Transverse colon (tissue), 4 donors: ENCODE data around the gene GLCE. TPM values are rescaled to one million over a fixed set of nuclear protein-coding genes. Genes with fewer than 3 reads are reported as not detected.

Source experiments
- DNase-seq: peaks from one replicate; pipeline ENCODE4 v3.0.0-alpha.2; 2019
- H3K27ac ChIP-seq, 4 donors: fragments of 200-600 bp; sonication (generic); 2 replicates each; pipeline ENCODE4 v1.5.1; 2016 to 2018; ENCODE audit warnings: inconsistent platforms in 4 of 4
- H3K27me3 ChIP-seq: fragments of 200-600 bp; sonication (generic); 2 replicates; pipeline ENCODE4 v1.5.1; 2017; ENCODE audit warnings: inconsistent platforms
- H3K36me3 ChIP-seq, 4 donors: fragments of 200-600 bp; sonication (generic); 2 replicates each; pipeline ENCODE4 v1.5.1; 2017 to 2019; ENCODE audit warnings: inconsistent platforms in 4 of 4
- H3K4me1 ChIP-seq, 4 donors: fragments of 200-600 bp; sonication (generic); 2 replicates each; pipeline ENCODE4 v1.5.1; 2017 to 2020; ENCODE audit warnings: inconsistent platforms in 4 of 4
- H3K4me3 ChIP-seq, 4 donors: fragments of 200-600 bp; sonication (generic); 1 replicate in 1 of 4; 2 replicates in 3 of 4; pipeline versions ENCODE4 v1.5.1 to v1.6.1; 2017 to 2019; ENCODE audit warnings: inconsistent platforms in 4 of 4
- H3K9me3 ChIP-seq, 2 donors: fragments of 200-600 bp; sonication (generic); 2 replicates each; pipeline ENCODE4 v1.5.1; 2017 to 2019; ENCODE audit warnings: inconsistent platforms in 2 of 2
- CTCF ChIP-seq, 5 experiments: fragments of 200-600 bp in 3 of 5; fragments of 450-650 bp in 2 of 5; sonication (generic) in 3 of 5; IDR thresholded peaks; 1 replicate in 2 of 5; 2 replicates in 3 of 5; pipeline ENCODE4 v1.5.1; 2016 to 2017; ENCODE audit warnings: antibody characterized with exemption in 5 of 5, inconsistent platforms in 3 of 5, mild to moderate bottlenecking in 2 of 5, moderate library complexity in 1 of 5
- EP300 ChIP-seq: sonication (generic); formaldehyde crosslinking; IDR thresholded peaks from one replicate; pipeline ENCODE4 v1.6.1; 2017; ENCODE audit warnings: antibody characterized with exemption, low read depth
- POLR2A ChIP-seq: fragments of 450-650 bp; IDR thresholded peaks from one replicate; pipeline ENCODE4 v1.6.1; 2016; ENCODE audit warnings: antibody characterized with exemption, mild to moderate bottlenecking, moderate library complexity
- POLR2AphosphoS5 ChIP-seq, 3 donors: sonication (generic); formaldehyde crosslinking; IDR thresholded peaks; one replicate each; pipeline ENCODE4 v1.6.1; 2016; ENCODE audit warnings: antibody characterized with exemption in 3 of 3
- WGBS, 2 donors: methylation state at CpG; one replicate each; pipeline ENCODE4 v1.1.5; 2018; ENCODE audit warnings: low coverage in 1 of 2; 5-methylcytosine and 5-hydroxymethylcytosine counted together
- in situ Hi-C, 4 donors: fragments of 200-750 bp; cut with MboI; loops; one replicate each; pipeline versions ENCODE4 v1.15.0 to v1.15.1; 2017; ENCODE audit warnings: low sequenced_read_pairs in 3 of 4, low pct_ligation_motif_present in 1 of 4, low pct_unique_long_range_greater_than_20kb in 1 of 4
- intact Hi-C: fragments of 100-400 bp; cut with DNase I; formaldehyde crosslinking; loops from one replicate; pipeline ENCODE4 v1.15.1; 2023; ENCODE audit warnings: low total_unique reads
- total RNA-seq, 4 donors: library from RNA; depleted of rRNA; stranded (reverse); fragments of >200 nt; gene quantifications; one replicate each; pipeline ENCODE4 v1.1.0, GENCODE V29; 2016

GLCE gene
- total RNA-seq, 4 donors from 2014 or later, result 7.9 to 38.1 (median 25.4) TPM

GRCh38 chr15:69185216-69185615 lies 24.8 kb downstream of the GLCE start:
- Histone ChIP-seq H3K27ac (no peak overlapping the region), H3K27me3 (no peaks in the 10 kb centered on the region), H3K4me1 (no peaks in the 10 kb centered on the region), H3K4me3 (no peak overlapping the region), H3K9me3 (peaks cover 0 to 3% of the 10 kb centered on the region in 2 donors), H3K36me3 (no peaks in the 10 kb centered on the region)
- TF ChIP-seq POLR2AphosphoS5 (IDR thresholded peaks at IDR 0.05), result no peak
- no peak for TF ChIP-seq POLR2A
- no peak for TF ChIP-seq CTCF (IDR thresholded peaks at IDR 0.05)
- TF ChIP-seq EP300, result no peak
- 92 to 100% methylated on average over 1 of the region's 1 CpG for WGBS, 2 donors
- intact Hi-C loops, result no loop called here
- DNase-seq, result no peak
- in situ Hi-C loops, result no loop called here

DNA sequence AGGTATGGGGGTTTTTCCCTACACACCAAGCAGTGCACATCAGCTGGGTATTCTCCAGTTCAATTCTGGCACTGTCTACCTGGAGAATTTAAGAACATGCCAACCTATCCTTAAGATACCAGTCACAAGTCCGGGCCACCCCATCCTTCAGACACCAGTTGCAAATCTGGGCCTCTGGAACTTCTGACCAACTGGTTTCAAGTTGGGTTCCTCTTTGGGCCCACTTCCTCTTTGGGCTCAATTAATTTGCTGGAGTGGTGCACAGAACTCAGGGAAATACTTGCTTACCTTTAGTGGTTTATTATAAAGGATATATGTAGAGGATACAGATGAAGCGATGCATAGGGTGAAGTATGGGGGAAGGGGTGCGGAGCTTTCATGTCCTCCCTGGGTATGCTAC lies 25.3 kb downstream of the GLCE start:
- intact Hi-C loops, result no loop called here
- TF ChIP-seq POLR2AphosphoS5 (IDR thresholded peaks at IDR 0.05), result no peak
- no peak for TF ChIP-seq POLR2A
- no peak for TF ChIP-seq CTCF (IDR thresholded peaks at IDR 0.05)
- no peak for TF ChIP-seq EP300
- peaks cover 0 to 5% of the 10 kb centered on the region in 2 donors for H3K9me3 ChIP-seq
- WGBS, 2 donors, result 91% methylated on average over 3 of the region's 3 CpGs; no CpG with 5 or more reads in 1 of the 2 donors
- in situ Hi-C loops, result no loop called here
- H3K4me1 ChIP-seq, result no peaks in the 10 kb centered on the region
- no peaks in the 10 kb centered on the region for H3K27me3 ChIP-seq
- no peak for DNase-seq
- H3K4me3 ChIP-seq, result no peak overlapping the region
- H3K36me3 ChIP-seq, result no peaks in the 10 kb centered on the region
- no peak overlapping the region for H3K27ac ChIP-seq

- Histone ChIP-seq H3K4me1 (peaks cover 3 to 18% (median 8%) of the 10 kb centered on the region in 4 donors), H3K9me3 (peaks cover 0 to 5% of the 10 kb centered on the region in 2 donors), H3K27ac (no peak overlapping the region), H3K4me3 (no peak overlapping the region), H3K27me3 (no peaks in the 10 kb centered on the region), H3K36me3 (no peaks in the 10 kb centered on the region)
- DNase-seq, result no peak
- intact Hi-C loops, result no loop called here
- in situ Hi-C loops, result no loop called here
- WGBS, 2 donors, result 87 to 90% methylated on average over 6 of the region's 6 CpGs
- TF ChIP-seq POLR2AphosphoS5 (IDR thresholded peaks at IDR 0.05), result no peak
- TF ChIP-seq POLR2A, result no peak
- no peak for TF ChIP-seq CTCF (IDR thresholded peaks at IDR 0.05)
- TF ChIP-seq EP300, result no peak
Measured at GRCh38 chr15:69189157-69189556, 28.7 kb downstream of the GLCE start.

DNA sequence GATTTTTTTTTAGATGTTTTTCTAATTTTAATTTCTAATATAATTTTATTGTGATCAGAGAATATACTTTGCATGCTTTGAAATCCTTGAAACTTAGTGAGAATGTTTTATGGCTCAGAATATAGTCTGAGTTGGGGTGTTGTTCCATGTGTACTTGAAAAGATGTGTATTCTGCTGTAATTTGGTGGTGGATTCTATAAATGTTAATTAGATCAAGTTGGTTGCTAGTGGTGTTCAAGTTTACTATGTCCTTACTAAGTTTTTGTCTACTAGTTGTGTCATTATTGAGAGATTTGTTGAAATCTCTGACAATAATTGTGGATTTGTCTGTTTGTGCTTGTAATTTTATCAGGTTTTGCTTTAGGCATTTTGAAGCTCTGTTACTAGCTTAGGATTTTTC lies 29.7 kb downstream of the GLCE start:
- in situ Hi-C loops (no loop called here), intact Hi-C loops (no loop called here)
- H3K36me3 ChIP-seq, result no peaks in the 10 kb centered on the region
- H3K27me3 ChIP-seq, result no peaks in the 10 kb centered on the region
- no peak for DNase-seq
- TF ChIP-seq POLR2AphosphoS5 (IDR thresholded peaks at IDR 0.05) (no peak), POLR2A (no peak), CTCF (IDR thresholded peaks at IDR 0.05) (no peak), EP300 (no peak)
- H3K4me3 ChIP-seq, result no peak overlapping the region
- H3K27ac ChIP-seq, result no peak overlapping the region
- H3K4me1 ChIP-seq, result peaks cover 5 to 27% (median 13%) of the 10 kb centered on the region in 4 donors
- H3K9me3 ChIP-seq, result peaks cover 0 to 5% of the 10 kb centered on the region in 2 donors
